ENCODE results near the gene BHLHA9.

The BHLHA9 gene

GRCh38 chr17:1313270-1314005, 43.2 kb downstream of the BHLHA9 start:
- H3K4me3 ChIP-seq (ENCODE audit: low read depth, low read length) = no peak overlapping the region
- TF ChIP-seq CTCF (IDR thresholded peaks at IDR 0.05; ENCODE audit: low read depth, low read length) = no peak

GRCh38 chr17:1315409-1315808, 45.2 kb downstream of the BHLHA9 start:
- no peak for TF ChIP-seq CTCF (IDR thresholded peaks at IDR 0.05; ENCODE audit: low read depth, low read length)
- H3K4me3 ChIP-seq (ENCODE audit: low read depth, low read length) = no peak overlapping the region

GRCh38 chr17:1315891-1316403, 45.7 kb downstream of the BHLHA9 start:
- H3K4me3 ChIP-seq (ENCODE audit: low read depth, low read length) = no peak overlapping the region
- TF ChIP-seq CTCF (IDR thresholded peaks at IDR 0.05; ENCODE audit: low read depth, low read length) = no peak

All from WI38 (cell line).